Activated CD8-positive, alpha-beta memory T cell treated with anti-CD3 and anti-CD28 coated beads for 1 hour (primary cell): ENCODE data around the gene STT3A.

Experiments
- DNase-seq, 2 donors: peaks; one replicate each; pipeline ENCODE4 v3.0.0-alpha.2; 2020; ENCODE audit warnings: low read depth in 1 of 2; ENCODE audit errors: extremely low read depth in 1 of 2

Gene STT3A

DNA sequence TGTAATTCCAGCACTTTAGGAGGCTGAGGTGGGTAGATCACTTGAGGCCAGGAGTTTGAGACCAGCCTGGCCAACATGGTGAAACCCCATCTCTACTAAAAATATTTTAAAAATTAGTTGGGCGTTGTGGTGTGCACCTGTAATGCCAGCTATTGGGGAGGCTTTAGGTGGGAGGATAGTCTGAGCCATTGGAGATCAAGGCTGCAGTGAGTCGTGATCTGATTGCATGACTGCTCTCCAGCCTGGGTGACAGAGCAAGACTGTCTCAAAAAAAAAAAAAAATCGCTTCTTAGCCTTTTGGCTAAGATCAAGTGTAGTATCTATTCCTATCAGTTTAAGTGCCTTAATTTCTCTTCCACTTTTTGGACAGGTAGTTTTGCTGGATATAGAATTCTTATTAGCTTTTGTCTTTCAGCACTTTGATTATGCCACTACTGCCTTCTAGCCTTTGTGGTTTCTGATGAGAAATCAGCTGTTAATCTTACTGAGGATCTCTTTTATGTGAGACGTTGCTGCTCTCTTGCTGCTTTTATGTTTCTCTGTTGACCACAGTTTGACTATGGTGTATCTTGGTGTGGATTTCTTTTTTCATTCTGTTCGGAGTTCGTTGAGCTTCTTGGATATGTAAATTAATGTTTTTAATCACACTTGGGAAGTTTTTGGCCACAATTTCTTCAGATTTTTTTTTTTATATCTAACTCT is 57.0 kb downstream of the STT3A start:
- DNase-seq: no peak

DNA sequence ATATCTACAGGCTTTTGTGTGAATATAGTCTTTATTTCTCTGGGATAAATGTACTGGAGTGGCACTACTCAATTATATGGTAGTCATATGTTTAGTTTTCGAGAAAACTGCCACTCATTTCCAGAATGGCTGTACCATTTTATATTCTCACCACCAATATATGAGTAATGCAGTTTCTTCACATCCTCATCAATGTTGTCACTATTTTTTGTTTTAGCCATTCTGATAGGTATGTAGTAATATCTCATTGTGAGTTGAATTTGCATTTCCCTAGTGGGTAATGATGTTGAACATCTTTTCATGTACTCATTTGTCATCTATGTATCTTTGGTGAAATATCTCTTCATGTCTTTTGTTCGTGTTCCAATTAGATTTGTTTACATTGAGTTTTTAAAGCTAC is 70.0 kb downstream of the STT3A start:
- no peak for DNase-seq

DNA sequence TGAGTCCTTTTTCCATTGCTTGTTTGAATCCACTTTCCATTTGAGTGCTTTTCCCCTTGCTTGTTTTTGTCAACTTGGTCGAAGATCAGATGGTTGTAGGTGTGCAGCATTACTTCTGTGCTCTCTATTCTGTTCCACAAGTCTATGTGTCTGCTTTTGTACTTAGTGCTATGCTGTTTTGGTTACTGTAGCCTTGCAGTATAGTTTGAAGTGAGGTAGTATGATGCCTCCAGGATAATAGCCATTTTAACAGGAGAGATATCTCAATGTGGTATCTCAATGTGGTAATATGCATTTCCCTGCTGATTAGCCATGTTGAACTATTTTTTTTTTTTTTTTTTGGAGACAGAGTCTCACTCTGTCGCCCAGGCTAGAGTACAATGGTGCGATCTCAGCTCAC is 71.3 kb downstream of the STT3A start:
- no peak for DNase-seq

DNA sequence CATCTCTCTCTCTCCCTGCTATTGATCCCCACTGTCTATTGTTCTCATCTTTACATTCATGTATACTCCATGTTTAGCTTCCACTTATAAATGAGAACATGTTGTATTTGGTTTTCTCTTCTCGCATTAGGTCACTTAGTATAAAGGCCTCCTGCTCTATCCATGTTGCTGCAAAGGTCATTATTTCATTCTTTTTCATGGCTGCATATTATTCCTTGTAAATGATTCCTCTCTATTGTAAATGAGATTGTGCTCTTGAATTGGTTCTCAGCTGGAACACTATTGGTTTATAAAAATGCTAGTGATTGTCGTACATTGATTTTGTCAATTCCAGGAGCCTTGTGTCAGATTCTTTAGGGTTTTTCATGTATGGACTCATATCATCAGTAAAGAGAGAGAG is 74.5 kb downstream of the STT3A start:
- DNase-seq: no peak

DNA sequence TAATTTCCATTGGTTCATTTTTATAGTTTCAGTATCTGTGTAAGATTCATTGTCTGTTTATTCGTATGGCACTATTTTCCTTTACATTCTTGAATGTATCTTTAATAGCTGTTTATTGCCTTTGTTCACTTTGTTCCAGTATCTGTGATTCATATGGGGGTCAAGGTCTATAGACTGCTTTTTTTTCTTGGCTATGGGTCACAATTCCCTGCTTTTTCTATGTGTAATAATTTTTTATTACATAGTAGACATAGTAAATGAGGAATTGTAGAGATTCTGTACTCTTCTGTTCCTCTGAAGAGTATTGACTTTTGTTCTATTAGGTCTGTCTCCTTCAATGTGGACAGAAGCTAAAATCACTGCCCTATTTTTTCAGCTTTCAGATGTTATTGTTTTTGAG is 77.5 kb downstream of the STT3A start:
- DNase-seq: no peak

DNA sequence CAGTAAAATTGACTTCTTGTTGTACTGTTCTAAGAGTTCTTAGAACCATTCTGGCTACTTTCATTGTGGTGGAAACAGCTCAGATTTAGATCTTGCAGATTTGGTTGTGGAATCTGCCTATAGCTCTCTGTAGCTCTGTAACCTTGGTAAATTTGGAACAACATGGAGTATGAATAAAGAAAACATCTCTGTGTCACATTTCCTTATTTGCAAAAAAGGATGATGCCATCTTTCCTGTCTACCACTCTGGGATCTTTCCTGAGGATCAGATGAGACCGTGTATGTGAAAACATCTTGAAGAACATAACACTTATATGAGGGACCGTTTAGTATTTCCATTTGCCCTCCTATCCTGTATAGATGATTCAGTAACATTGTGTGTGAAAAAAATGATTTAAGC is 78.9 kb downstream of the STT3A start:
- DNase-seq: no peak
